ENCODE results near the gene CASP7. TPM values are rescaled to one million over a fixed set of nuclear protein-coding genes. Genes with fewer than 3 reads are reported as not detected.

The CASP7 gene
- total RNA-seq, 1 donor from 2014 or later = 18.3 TPM

GRCh38 chr10:113708640-113709039 is 28.9 kb downstream of the CASP7 start:
- ATAC-seq (no peak), DNase-seq (ENCODE audit: low spot score) (no peak)
- intact Hi-C loops (cut with DNase I) = no loop called here

- intact Hi-C loops (cut with DNase I) = no loop called here
- ATAC-seq = no peak
- no peak for DNase-seq (ENCODE audit: low spot score)
Measured at GRCh38 chr10:113709221-113709838, 29.6 kb downstream of the CASP7 start.

GRCh38 chr10:113711142-113711541 is 31.4 kb downstream of the CASP7 start:
- intact Hi-C loops (cut with DNase I) = no loop called here
- DNase-seq (ENCODE audit: low spot score) (no peak), ATAC-seq (peak; percentile 81)

- intact Hi-C loops (cut with DNase I) = no loop called here
- no peak for ATAC-seq
- no peak for DNase-seq (ENCODE audit: low spot score)
Measured at GRCh38 chr10:113712024-113712423, 32.3 kb downstream of the CASP7 start.

- intact Hi-C loops (cut with DNase I) = no loop called here
- DNase-seq (ENCODE audit: low spot score) = no peak
- no peak for ATAC-seq
Measured at GRCh38 chr10:113712755-113713639, 33.3 kb downstream of the CASP7 start.

GRCh38 chr10:113713640-113713982 is 33.9 kb downstream of the CASP7 start:
- DNase-seq (ENCODE audit: low spot score) (no peak), ATAC-seq (no peak)
- intact Hi-C loops (cut with DNase I) = no loop called here

GRCh38 chr10:113716109-113716910 is 36.6 kb downstream of the CASP7 start:
- ATAC-seq (no peak), DNase-seq (ENCODE audit: low spot score) (no peak)
- intact Hi-C loops (cut with DNase I) = no loop called here

- intact Hi-C loops (cut with DNase I) = no loop called here
- ATAC-seq (no peak), DNase-seq (ENCODE audit: low spot score) (no peak)
Measured at GRCh38 chr10:113718969-113719822, 39.5 kb downstream of the CASP7 start.

- ATAC-seq = no peak
- intact Hi-C loops (cut with DNase I) = no loop called here
- no peak for DNase-seq (ENCODE audit: low spot score)
Measured at GRCh38 chr10:113720386-113720785, 40.7 kb downstream of the CASP7 start.

GRCh38 chr10:113732160-113732881 is 52.6 kb downstream of the CASP7 start:
- intact Hi-C loops (cut with DNase I) = no loop called here
- ATAC-seq = no peak
- DNase-seq (ENCODE audit: low spot score) = no peak

- intact Hi-C loops (cut with DNase I) = no loop called here
Measured at GRCh38 chr10:113732966-113733365, 53.3 kb downstream of the CASP7 start.

GRCh38 chr10:113733635-113734034 is 53.9 kb downstream of the CASP7 start:
- ATAC-seq (no peak), DNase-seq (ENCODE audit: low spot score) (no peak)
- intact Hi-C loops (cut with DNase I) = no loop called here

More at GRCh38 chr10:113732966-113733365, 53.3 kb downstream of the CASP7 start:
- DNase-seq (ENCODE audit: low spot score) (no peak), ATAC-seq (no peak)

- intact Hi-C loops (cut with DNase I) = no loop called here
- ATAC-seq = no peak
- no peak for DNase-seq (ENCODE audit: low spot score)
Measured at GRCh38 chr10:113735913-113736312, 56.2 kb downstream of the CASP7 start.

GRCh38 chr10:113736576-113736975 is 56.9 kb downstream of the CASP7 start:
- intact Hi-C loops (cut with DNase I) = no loop called here
- DNase-seq (ENCODE audit: low spot score) (no peak), ATAC-seq (no peak)

- ATAC-seq = no peak
- intact Hi-C loops (cut with DNase I) = no loop called here
- DNase-seq (ENCODE audit: low spot score) = no peak
Measured at GRCh38 chr10:113739031-113739430, 59.3 kb downstream of the CASP7 start.

GRCh38 chr10:113739577-113739976 is 59.9 kb downstream of the CASP7 start:
- ATAC-seq = no peak
- no peak for DNase-seq (ENCODE audit: low spot score)
- intact Hi-C loops (cut with DNase I) = no loop called here

- no peak for ATAC-seq
- intact Hi-C loops (cut with DNase I) = no loop called here
- no peak for DNase-seq (ENCODE audit: low spot score)
Measured at GRCh38 chr10:113740850-113741249, 61.1 kb downstream of the CASP7 start.

- ATAC-seq = no peak
- DNase-seq (ENCODE audit: low spot score) = no peak
- intact Hi-C loops (cut with DNase I) = no loop called here
Measured at GRCh38 chr10:113742466-113742865, 62.8 kb downstream of the CASP7 start.

Data from sciatic nerve (tissue), 2 donors.